HCT116 (cell line): ENCODE results near the gene BRSK1. TPM values are rescaled to one million over a fixed set of nuclear protein-coding genes. Genes with fewer than 3 reads are reported as not detected.

Experiments used
- ATAC-seq: fragments of 200-7000 bp; cut with Tn5 transposase; 2 replicates; pipeline ENCODE4 v1.9.1; 2020; ENCODE audit warnings: mild to moderate bottlenecking, moderate library complexity
- BruUV-seq: library from RNA; stranded (reverse); fragments of 400-500 nt; replicated peaks from 2 replicates; lab custom pipeline; 2021; lab: Mats Ljungman, UMichigan
- CTCF ChIA-PET: fragments of 300-600 bp; sonication (Branson Sonifier 250); formaldehyde crosslinking; loops from one replicate; lab custom pipeline; 2021; ENCODE audit warnings: antibody characterized with exemption; lab: Charles Lee
- POLR2A ChIA-PET: fragments of 300-600, 350-600 bp; sonication (Branson Sonifier 250); formaldehyde crosslinking; loops from one replicate; lab custom pipeline; 2021; ENCODE audit warnings: antibody characterized with exemption; lab: Charles Lee
- RAD21 ChIA-PET, 2 experiments: fragments of 300-600 bp; sonication (Branson Sonifier 250); formaldehyde crosslinking; loops; one replicate each; lab custom pipeline; 2023; ENCODE audit warnings: low total read pairs in 2 of 2; ENCODE audit not compliant: uncharacterized antibody in 2 of 2, unreplicated experiment in 2 of 2, low non-redundant PET in 1 of 2; lab: Charles Lee
- DNase-seq: peaks from one replicate; pipeline ENCODE4 v3.0.0-alpha.2; 2010; ENCODE audit warnings: low read depth, low spot score
- H2AFZ ChIP-seq: fragments of 200-600 bp; shearing (Covaris generic), sonication (generic); 2 replicates; pipeline ENCODE4 v1.6.1; 2017; ENCODE audit warnings: low read depth, mixed run types, mixed read lengths, antibody characterized with exemption, low read length; ENCODE audit not compliant: poor library complexity, severe bottlenecking
- H3K27ac ChIP-seq: 2 replicates; pipeline ENCODE4 v1.5.1; 2012; ENCODE audit warnings: low read depth, low read length
- H3K27me3 ChIP-seq: fragments of 200-600 bp; sonication (generic); 2 replicates; pipeline ENCODE4 v1.6.1; 2016; ENCODE audit warnings: mixed run types, low read length, mixed read lengths; ENCODE audit not compliant: insufficient read depth
- H3K36me3 ChIP-seq, 2 experiments: fragments of 200-500 bp in 1 of 2; fragments of 200-600 bp in 1 of 2; sonication (Bioruptor generic) in 1 of 2; sonication (generic) in 1 of 2; 2 replicates each; pipeline versions ENCODE4 v1.5.1 to v1.6.1; 2014 to 2016; ENCODE audit warnings: low read length in 2 of 2, inconsistent platforms in 1 of 2, mixed read lengths in 1 of 2, mixed run types in 1 of 2; ENCODE audit not compliant: insufficient read depth in 2 of 2, control insufficient read depth in 1 of 2
- H3K4me1 ChIP-seq, 2 experiments: fragments of 200-600 bp in 1 of 2; sonication (generic) in 1 of 2; 2 replicates each; pipeline versions ENCODE4 v1.5.1 to v1.6.1; 2012 to 2017; ENCODE audit warnings: low read length in 2 of 2, inconsistent platforms in 1 of 2, mild to moderate bottlenecking in 1 of 2, mixed read lengths in 1 of 2, mixed run types in 1 of 2, moderate library complexity in 1 of 2; ENCODE audit not compliant: insufficient read depth in 2 of 2, control insufficient read depth in 1 of 2
- H3K4me2 ChIP-seq: fragments of 200-600 bp; sonication (generic); 2 replicates; pipeline ENCODE4 v1.6.1; 2017; ENCODE audit warnings: mixed run types, low read length, mixed read lengths
- H3K4me3 ChIP-seq, 2 experiments: fragments of 200-600 bp in 1 of 2; sonication (generic) in 1 of 2; replicated peaks in 1 of 2; 2 replicates each; pipeline ENCODE4 v1.5.1; 2011 to 2016; ENCODE audit warnings: low read length in 2 of 2, control low read depth in 1 of 2, low read depth in 1 of 2, mild to moderate bottlenecking in 1 of 2, mixed read lengths in 1 of 2, mixed run types in 1 of 2
- H3K79me2 ChIP-seq: fragments of 200-600 bp; sonication (generic); 2 replicates; pipeline ENCODE4 v1.6.1; 2017; ENCODE audit warnings: mild to moderate bottlenecking, mixed run types, low read length, moderate library complexity, mixed read lengths; ENCODE audit not compliant: insufficient read depth
- H3K9ac ChIP-seq: fragments of 200-600 bp; sonication (generic); 2 replicates; pipeline ENCODE4 v1.6.1; 2016; ENCODE audit warnings: low read length, mixed read lengths
- H3K9me2 ChIP-seq: fragments of 200-600 bp; sonication (generic), shearing (Covaris generic); 2 replicates; pipeline ENCODE4 v1.6.1; 2017; ENCODE audit warnings: mixed run types, mild to moderate bottlenecking, moderate library complexity; ENCODE audit not compliant: insufficient read depth
- H3K9me3 ChIP-seq, 2 experiments: fragments of 200-500 bp in 1 of 2; fragments of 200-600 bp in 1 of 2; sonication (Bioruptor generic) in 1 of 2; sonication (generic) in 1 of 2; 2 replicates each; pipeline ENCODE4 v1.6.1; 2014 to 2017; ENCODE audit warnings: low read length in 2 of 2, mixed read lengths in 2 of 2, inconsistent platforms in 1 of 2, low read depth in 1 of 2, mild to moderate bottlenecking in 1 of 2, mixed run types in 1 of 2, moderate library complexity in 1 of 2; ENCODE audit not compliant: control insufficient read depth in 1 of 2, insufficient read depth in 1 of 2
- H4K20me1 ChIP-seq: fragments of 200-600 bp; sonication (generic), shearing (Covaris generic); 2 replicates; pipeline ENCODE4 v1.6.1; 2017; ENCODE audit warnings: mixed run types, mild to moderate bottlenecking, moderate library complexity; ENCODE audit not compliant: insufficient read depth
- ATF3 ChIP-seq: IDR thresholded peaks from 2 replicates; pipeline ENCODE4 v1.6.1; 2012
- CBX3 ChIP-seq: IDR thresholded peaks from 2 replicates; pipeline ENCODE4 v1.6.1; 2012; ENCODE audit warnings: low read depth
- EGR1 ChIP-seq: IDR thresholded peaks from 2 replicates; pipeline ENCODE4 v1.6.1; 2012; ENCODE audit warnings: low read depth
- ELF1 ChIP-seq: IDR thresholded peaks from 2 replicates; pipeline ENCODE4 v1.6.1; 2012; ENCODE audit warnings: low read depth, borderline replicate concordance
- EZH2 ChIP-seq: fragments of 200-600 bp; sonication (generic); IDR thresholded peaks from 2 replicates; pipeline ENCODE4 v1.6.1; 2017; ENCODE audit warnings: antibody characterized with exemption, mixed run types
- EZH2phosphoT487 ChIP-seq: fragments of 200-600 bp; IDR thresholded peaks from 2 replicates; pipeline ENCODE4 v1.6.1; 2018; ENCODE audit warnings: antibody characterized with exemption, borderline replicate concordance
- FOSL1 ChIP-seq: IDR thresholded peaks from 2 replicates; pipeline ENCODE4 v1.6.1; 2012; ENCODE audit warnings: low read depth
- POLR2A ChIP-seq: IDR thresholded peaks from 2 replicates; pipeline ENCODE4 v1.7.0; 2011; ENCODE audit warnings: borderline replicate concordance; ENCODE audit not compliant: insufficient read depth, insufficient read length; ENCODE audit errors: extremely low read depth
- POLR2AphosphoS5 ChIP-seq: IDR thresholded peaks from 2 replicates; pipeline ENCODE4 v1.6.1; 2011; ENCODE audit warnings: mild to moderate bottlenecking, low read depth, low read length, moderate library complexity
- RAD21 ChIP-seq: IDR thresholded peaks from 2 replicates; pipeline ENCODE4 v1.6.1; 2012; ENCODE audit warnings: low read depth, mild to moderate bottlenecking
- SP1 ChIP-seq: IDR thresholded peaks from 2 replicates; pipeline ENCODE4 v1.6.1; 2012; ENCODE audit warnings: low read depth
- SRF ChIP-seq: IDR thresholded peaks from 2 replicates; pipeline ENCODE4 v1.6.1; 2012; ENCODE audit warnings: low read depth
- YY1 ChIP-seq: IDR thresholded peaks from 2 replicates; pipeline ENCODE4 v1.6.1; 2011; ENCODE audit warnings: low read length, low read depth, moderate library complexity, mild to moderate bottlenecking; ENCODE audit not compliant: insufficient replicate concordance; ENCODE audit errors: extremely low read depth
- ZBTB33 ChIP-seq: IDR thresholded peaks from 2 replicates; pipeline ENCODE4 v1.6.1; 2011; ENCODE audit warnings: mild to moderate bottlenecking, low read length, moderate library complexity; ENCODE audit not compliant: insufficient replicate concordance; ENCODE audit errors: extremely low read depth
- ZFX ChIP-seq: fragments of 450-650 bp; IDR thresholded peaks from 2 replicates; pipeline ENCODE4 v1.6.1; 2017
- ZNF274 ChIP-seq: fragments of 200-500 bp; sonication (Bioruptor generic); IDR thresholded peaks from 2 replicates; pipeline ENCODE4 v1.6.1; 2014; ENCODE audit warnings: mild to moderate bottlenecking, low read depth, low read length, inconsistent platforms
- intact Hi-C: fragments of 100-400 bp; cut with micrococcal nuclease; formaldehyde crosslinking; loops from 2 replicates; pipeline ENCODE4 v1.10.0; 2022
- total RNA-seq: library from RNA; stranded (reverse); gene quantifications from one replicate; pipeline ENCODE4 v1.2.1, GENCODE V29; 2021; ENCODE audit not compliant: unreplicated experiment

The BRSK1 gene
- total RNA-seq, 1 experiment from 2014 or later: 33.3 TPM

- RAD21 ChIA-PET: no interaction called here
- CTCF ChIA-PET: interaction anchor here (0.9 kb wide), 1 partner anchor 10 kb away, joined by 3 read pairs; no protein-coding TSS in a partner anchor
Measured at GRCh38 chr19:55350620-55351315, 67.0 kb downstream of the BRSK1 start.

More at GRCh38 chr19:55350620-55351315, 67.0 kb downstream of the BRSK1 start:
- POLR2A ChIA-PET: interaction anchor here (1.3 to 3.8 kb wide), 2 partner anchors 12 to 37 kb away, joined by 4 to 18 read pairs; partner anchors contain the start of gene KMT5C
- Histone ChIP-seq H3K36me3 (no peaks in the 10 kb centered on the region; a peak in 1 of 4 replicates), H3K27me3 (no peaks in the 10 kb centered on the region), H3K4me1 (peaks cover 5 to 44% of the 10 kb centered on the region in 2 experiments; a peak in 3 of 4 replicates), H3K9me2 (no peaks in the 10 kb centered on the region), H3K9me3 (no peaks in the 10 kb centered on the region), H4K20me1 (no peaks in the 10 kb centered on the region), H3K4me3 (no peak overlapping the region), H3K4me2 (no peak overlapping the region), H3K27ac (no peak overlapping the region), H2AFZ (no peak overlapping the region), H3K9ac (no peak overlapping the region), H3K79me2 (no peaks in the 10 kb centered on the region)
- ATAC-seq (no peak), DNase-seq (no peak)
- no TSS peak for BruUV-seq
- no peak for TF ChIP-seq ZNF274
- no peak for TF ChIP-seq ZFX
- TF ChIP-seq ELF1: no peak
- no peak for TF ChIP-seq POLR2AphosphoS5
- TF ChIP-seq ATF3: no peak
- no peak for TF ChIP-seq FOSL1
- TF ChIP-seq CBX3: no peak
- no peak for TF ChIP-seq RAD21
- TF ChIP-seq SP1: no peak
- no peak for TF ChIP-seq EZH2phosphoT487
- TF ChIP-seq POLR2A: no peak
- no peak for TF ChIP-seq ZBTB33
- TF ChIP-seq YY1: no peak
- TF ChIP-seq EGR1: no peak
- TF ChIP-seq EZH2: no peak
- TF ChIP-seq SRF: no peak
- intact Hi-C loops: no loop called here
